SK-N-SH (cell line): Measurements from ENCODE around the gene EFCAB13.

Experiments
- CTCF ChIP-seq: fragments of 200-600 bp; sonication (generic); IDR thresholded peaks from 2 replicates; pipeline ENCODE4 v1.6.1; 2017; ENCODE audit warnings: antibody characterized with exemption, mild to moderate bottlenecking, moderate library complexity
- POLR2AphosphoS5 ChIP-seq: IDR thresholded peaks from 2 replicates; pipeline ENCODE4 v1.6.1; 2012; ENCODE audit warnings: low read depth, low read length
- REST ChIP-seq: IDR thresholded peaks from 2 replicates; pipeline ENCODE4 v1.6.1; 2012; ENCODE audit warnings: mild to moderate bottlenecking, low read depth, low read length, moderate library complexity
- SMC3 ChIP-seq: IDR thresholded peaks from 2 replicates; pipeline ENCODE4 v1.6.1; 2012; ENCODE audit warnings: low read depth, low read length, improper control_type of control experiment
- TAF1 ChIP-seq: IDR thresholded peaks from 2 replicates; pipeline ENCODE4 v1.6.1; 2012; ENCODE audit warnings: low read depth, mild to moderate bottlenecking, low read length, moderate library complexity, borderline replicate concordance
- TEAD4 ChIP-seq: IDR thresholded peaks from 2 replicates; pipeline ENCODE4 v1.4.0; 2012; ENCODE audit warnings: mild to moderate bottlenecking, borderline replicate concordance; ENCODE audit not compliant: insufficient read depth
- USF2 ChIP-seq: fragments of 150-350 bp; IDR thresholded peaks from 2 replicates; pipeline ENCODE4 v1.6.1; 2017; ENCODE audit warnings: antibody characterized with exemption, low read length, low read depth, borderline replicate concordance
- ZBTB33 ChIP-seq: IDR thresholded peaks from 2 replicates; pipeline ENCODE4 v1.4.0; 2012; ENCODE audit warnings: low read depth, borderline replicate concordance

GRCh38 chr17:47299239-47299910 is 24.4 kb upstream of the EFCAB13 start:
- no peak for TF ChIP-seq CTCF
- no peak for TF ChIP-seq REST
- no peak for TF ChIP-seq ZBTB33
- TF ChIP-seq TEAD4 = no peak
- TF ChIP-seq TAF1 = no peak
- TF ChIP-seq USF2 = no peak
- no peak for TF ChIP-seq POLR2AphosphoS5
- no peak for TF ChIP-seq SMC3
